IMR-90 (cell line): ENCODE measurements around the gene AKR1C4. TPM values are rescaled to one million over a fixed set of nuclear protein-coding genes. Genes with fewer than 3 reads are reported as not detected.

Experiments
- ATAC-seq: fragments of 200-7000 bp; cut with Tn5 transposase; 2 replicates; pipeline ENCODE4 v1.9.1; 2020; ENCODE audit warnings: low read depth, mild to moderate bottlenecking, moderate library complexity
- BruUV-seq: library from RNA; stranded (reverse); fragments of 400-500 nt; replicated peaks from 2 replicates; lab custom pipeline; 2021; lab: Mats Ljungman, UMichigan
- CTCF ChIA-PET: fragments of 300-600 bp; formaldehyde crosslinking; extraction: SDS; loops from one replicate; lab custom pipeline; 2021; ENCODE audit warnings: antibody characterized with exemption; lab: Yijun Ruan, JAX
- POLR2A ChIA-PET: fragments of 300-600 bp; sonication (Branson Sonifier 250); formaldehyde crosslinking; loops from one replicate; lab custom pipeline; 2022; ENCODE audit warnings: antibody characterized with exemption; ENCODE audit not compliant: unreplicated experiment; lab: Charles Lee
- DNase-seq: peaks from one replicate; pipeline ENCODE4 v3.0.0; 2013
- H2AFZ ChIP-seq: replicated peaks from 2 replicates; pipeline ENCODE3; 2013; ENCODE audit warnings: low read length, mild to moderate bottlenecking; ENCODE audit not compliant: poor library complexity
- H2AK5ac ChIP-seq: 2 replicates; pipeline ENCODE4 v1.6.1; 2013; ENCODE audit warnings: low read depth, low read length, inconsistent platforms
- H2AK9ac ChIP-seq: replicated peaks from 2 replicates; pipeline ENCODE3; 2013; ENCODE audit warnings: mild to moderate bottlenecking, low read depth, low read length, moderate library complexity; ENCODE audit not compliant: poor library complexity
- H2BK120ac ChIP-seq: 2 replicates; pipeline ENCODE4 v1.6.1; 2013; ENCODE audit warnings: low read depth, low read length, inconsistent platforms
- H2BK15ac ChIP-seq: 3 replicates; pipeline ENCODE4 v1.6.1; 2013; ENCODE audit warnings: low read depth, low read length, inconsistent platforms
- H2BK20ac ChIP-seq: 2 replicates; pipeline ENCODE4 v1.6.1; 2013; ENCODE audit warnings: low read depth, mild to moderate bottlenecking, inconsistent platforms, low read length, moderate library complexity
- H2BK5ac ChIP-seq: 2 replicates; pipeline ENCODE4 v1.6.1; 2013; ENCODE audit warnings: mild to moderate bottlenecking, low read depth, low read length, inconsistent platforms; ENCODE audit not compliant: poor library complexity, severe bottlenecking
- H3K14ac ChIP-seq: replicated peaks from 2 replicates; pipeline ENCODE4 v1.6.1; 2013; ENCODE audit warnings: low read depth, low read length, inconsistent platforms
- H3K18ac ChIP-seq: 2 replicates; pipeline ENCODE4 v1.6.1; 2013; ENCODE audit warnings: low read depth, low read length, control low read depth
- H3K23ac ChIP-seq: 2 replicates; pipeline ENCODE4 v1.6.1; 2013; ENCODE audit warnings: low read depth, low read length, inconsistent platforms
- H3K27ac ChIP-seq: 2 replicates; pipeline ENCODE4 v1.5.1; 2013; ENCODE audit warnings: mild to moderate bottlenecking, control low read depth, low read length; ENCODE audit not compliant: insufficient read depth
- H3K27me3 ChIP-seq: 2 replicates; pipeline ENCODE4 v1.6.1; 2013; ENCODE audit warnings: low read length; ENCODE audit not compliant: control insufficient read depth, insufficient read depth
- H3K36me3 ChIP-seq: 2 replicates; pipeline ENCODE4 v1.6.1; 2013; ENCODE audit warnings: low read length, mixed read lengths; ENCODE audit not compliant: control insufficient read depth, insufficient read depth
- H3K4ac ChIP-seq: 2 replicates; pipeline ENCODE4 v1.6.1; 2013; ENCODE audit warnings: low read depth, low read length, inconsistent platforms
- H3K4me1 ChIP-seq: 2 replicates; pipeline ENCODE4 v1.6.1; 2013; ENCODE audit warnings: low read length, mixed read lengths; ENCODE audit not compliant: control insufficient read depth, insufficient read depth
- H3K4me2 ChIP-seq: 2 replicates; pipeline ENCODE4 v1.6.1; 2013; ENCODE audit warnings: low read depth, mild to moderate bottlenecking, control low read depth, low read length, moderate library complexity
- H3K4me3 ChIP-seq: 2 replicates; pipeline ENCODE4 v1.5.1; 2013; ENCODE audit warnings: low read depth, mild to moderate bottlenecking, control low read depth, low read length, moderate library complexity; ENCODE audit not compliant: insufficient read depth
- H3K56ac ChIP-seq: 2 replicates; pipeline ENCODE4 v1.6.1; 2013; ENCODE audit warnings: low read length, inconsistent platforms; ENCODE audit not compliant: insufficient read depth; ENCODE audit errors: extremely low read depth
- H3K79me1 ChIP-seq, 2 experiments: 2 replicates each; pipeline ENCODE4 v1.6.1; 2013; ENCODE audit warnings: low read length in 2 of 2, inconsistent platforms in 1 of 2, low read depth in 1 of 2
- H3K9ac ChIP-seq: 2 replicates; pipeline ENCODE4 v1.6.1; 2013; ENCODE audit warnings: low read depth, low read length, control low read depth
- H3K9me1 ChIP-seq: 2 replicates; pipeline ENCODE4 v1.6.1; 2013; ENCODE audit warnings: low read length, inconsistent platforms; ENCODE audit not compliant: insufficient read depth
- H3K9me3 ChIP-seq: 2 replicates; pipeline ENCODE4 v1.6.1; 2013; ENCODE audit warnings: low read length; ENCODE audit not compliant: control insufficient read depth, insufficient read depth
- H4K20me1 ChIP-seq: 2 replicates; pipeline ENCODE4 v1.6.1; 2013; ENCODE audit warnings: low read length, inconsistent platforms; ENCODE audit not compliant: insufficient read depth
- H4K5ac ChIP-seq: 2 replicates; pipeline ENCODE4 v1.6.1; 2013; ENCODE audit warnings: mild to moderate bottlenecking, low read depth, low read length, control low read depth
- H4K8ac ChIP-seq, 2 experiments: 2 replicates each; pipeline ENCODE4 v1.6.1; 2013; ENCODE audit warnings: low read depth in 2 of 2, low read length in 2 of 2, control low read depth in 1 of 2, inconsistent platforms in 1 of 2
- H4K91ac ChIP-seq: 2 replicates; pipeline ENCODE4 v1.6.1; 2013; ENCODE audit warnings: low read depth, low read length, inconsistent platforms; ENCODE audit not compliant: insufficient read depth
- BHLHE40 ChIP-seq: fragments of 150-350 bp; IDR thresholded peaks from 2 replicates; pipeline ENCODE4 v1.6.1; 2016; ENCODE audit warnings: mild to moderate bottlenecking, low read depth, low read length
- CHD1 ChIP-seq: IDR thresholded peaks from 2 replicates; pipeline ENCODE4 v1.6.1; 2012; ENCODE audit warnings: low read depth, low read length, improper control_type of control experiment
- CTCF ChIP-seq: conservative IDR thresholded peaks from 2 replicates; pipeline ENCODE4 v1.5.1; 2012; ENCODE audit warnings: mild to moderate bottlenecking, low read depth, low read length, improper control_type of control experiment
- ELK1 ChIP-seq: fragments of 150-350 bp; IDR thresholded peaks from 2 replicates; pipeline ENCODE4 v1.6.1; 2016; ENCODE audit warnings: low read depth, mild to moderate bottlenecking, low read length, moderate library complexity, borderline replicate concordance
- FOS ChIP-seq: fragments of 150-350 bp; IDR thresholded peaks from 2 replicates; pipeline ENCODE4 v1.6.1; 2016; ENCODE audit warnings: low read depth, low read length
- MAFK ChIP-seq: IDR thresholded peaks from 2 replicates; pipeline ENCODE4 v1.6.1; 2012; ENCODE audit warnings: low read depth, low read length, improper control_type of control experiment
- MXI1 ChIP-seq: IDR thresholded peaks from 2 replicates; pipeline ENCODE4 v1.6.1; 2012; ENCODE audit warnings: low read depth, mild to moderate bottlenecking, low read length, moderate library complexity, borderline replicate concordance
- NFE2L2 ChIP-seq: fragments of 150-350 bp; IDR thresholded peaks from 2 replicates; pipeline ENCODE4 v1.6.1; 2016; ENCODE audit warnings: low read depth, mild to moderate bottlenecking, low read length
- POLR2A ChIP-seq: IDR thresholded peaks from 2 replicates; pipeline ENCODE4 v1.6.1; 2012; ENCODE audit warnings: mild to moderate bottlenecking, low read depth, low read length
- RFX5 ChIP-seq: IDR thresholded peaks from 2 replicates; pipeline ENCODE4 v1.8.0; 2012; ENCODE audit warnings: low read depth, mild to moderate bottlenecking, low read length, moderate library complexity
- USF2 ChIP-seq: fragments of 150-350 bp; IDR thresholded peaks from 2 replicates; pipeline ENCODE4 v1.6.1; 2017; ENCODE audit warnings: mild to moderate bottlenecking, antibody characterized with exemption, low read length, low read depth
- WGBS, 2 experiments: methylation state at CpG; one replicate each; pipeline versions ENCODE4 v1.1.5 to v1.1.7; 2013; ENCODE audit warnings: missing lambda C conversion rate in 2 of 2; ENCODE audit not compliant: insufficient read length in 1 of 2; ENCODE audit errors: extremely low coverage in 2 of 2; 5-methylcytosine and 5-hydroxymethylcytosine counted together
- dilution Hi-C: fragments of 300-500 bp; cut with HindIII; formaldehyde crosslinking; loops from one replicate; pipeline ENCODE4 v1.14.3; 2018; ENCODE audit warnings: low sequenced_read_pairs; ENCODE audit not compliant: unreplicated experiment
- in situ Hi-C: fragments of 300-500 bp; cut with MboI; formaldehyde crosslinking; loops from 3 replicates; pipeline ENCODE4 v1.14.3; 2019; ENCODE audit warnings: low sequenced_read_pairs, inconsistent platforms, mixed read lengths
- intact Hi-C: fragments of 100-400 bp; cut with micrococcal nuclease; formaldehyde crosslinking; loops from 2 replicates; pipeline ENCODE4 v1.10.0; 2022
- polyA plus RNA-seq, 3 experiments: library from polyadenylated mRNA; depleted of rRNA; stranded (reverse); fragments of >200 nt; gene quantifications; 2 replicates each; pipeline ENCODE4 v1.2.3, GENCODE V29; 2012; ENCODE audit warnings: low replicate concordance in 1 of 3
- total RNA-seq: library from RNA; depleted of rRNA; stranded (reverse); fragments of >200 nt; gene quantifications from 2 replicates; pipeline ENCODE4 v1.2.3, GENCODE V29; 2012

Gene AKR1C4
- total and polyA plus RNA-seq, 2 of the 4 experiments (the other 2 are of a cell fraction): not detected

- Histone ChIP-seq H3K23ac (no peak overlapping the region), H3K56ac (no peak overlapping the region), H3K4me2 (no peak overlapping the region), H4K5ac (no peak overlapping the region), H3K14ac (no peak overlapping the region), H3K79me1 (no peaks in the 10 kb centered on the region), H2AK9ac (no peak overlapping the region), H3K9ac (no peak overlapping the region), H2BK20ac (no peak overlapping the region), H3K9me3 (no peaks in the 10 kb centered on the region; the same call in 1 of the 2 replicates), H3K27me3 (no peaks in the 10 kb centered on the region), H2AK5ac (no peak overlapping the region), H3K4ac (no peak overlapping the region), H4K8ac (no peak overlapping the region), H3K36me3 (no peaks in the 10 kb centered on the region), H2BK15ac (no peak overlapping the region), H2BK120ac (no peak overlapping the region), H3K4me3 (no peak overlapping the region), H2AFZ (no peak overlapping the region), H3K18ac (no peak overlapping the region), H3K4me1 (no peaks in the 10 kb centered on the region), H4K20me1 (no peaks in the 10 kb centered on the region), H3K27ac (no peak overlapping the region), H4K91ac (no peak overlapping the region), H3K9me1 (no peaks in the 10 kb centered on the region), H2BK5ac (no peak overlapping the region)
- TF ChIP-seq FOS (no peak), CHD1 (no peak), NFE2L2 (no peak), ELK1 (no peak), CTCF (no peak), MAFK (no peak), MXI1 (no peak), USF2 (no peak), RFX5 (no peak), BHLHE40 (no peak), POLR2A (no peak)
- ChIA-PET POLR2A (no interaction called here), CTCF (no interaction called here)
- DNase-seq (no peak), ATAC-seq (no peak)
- no TSS peak for BruUV-seq
- dilution Hi-C loops: no loop called here
- WGBS, 2 experiments: no CpG with 5 or more reads among the region's 1 CpG
- in situ Hi-C loops: no loop called here
- intact Hi-C loops: loop anchor here (10.0 kb wide), 1 partner anchor 46 kb away; the partner anchor contains the start of gene AKR1C4
Observed at GRCh38 chr10:5148678-5149032, 48.0 kb upstream of the AKR1C4 start.
